CD4-positive, alpha-beta T cell (primary cell): ENCODE measurements around the gene PXDN. TPM values are rescaled to one million over a fixed set of nuclear protein-coding genes. Genes with fewer than 3 reads are reported as not detected.

Source experiments
- ATAC-seq: fragments of 200-7000 bp; cut with Tn5 transposase; one replicate; pipeline ENCODE4 v1.10.0; 2022; ENCODE audit warnings: mild to moderate bottlenecking; ENCODE audit not compliant: poor library complexity
- CTCF ChIA-PET: fragments of 350-600 bp; sonication (Branson Sonifier 250); formaldehyde crosslinking; loops from one replicate; lab custom pipeline; 2021; ENCODE audit warnings: antibody characterized with exemption, inconsistent platforms; lab: Charles Lee
- POLR2A ChIA-PET: fragments of 350-600 bp; sonication (Branson Sonifier 250); formaldehyde crosslinking; loops from one replicate; lab custom pipeline; 2021; ENCODE audit warnings: antibody characterized with exemption, inconsistent platforms; lab: Charles Lee
- DNase-seq, 14 experiments: peaks; one replicate each; pipeline ENCODE4 v3.0.0-alpha.2; 2013 to 2020; ENCODE audit warnings: mixed read lengths in 2 of 14
- H3K27ac ChIP-seq, 2 donors: one replicate each; pipeline versions ENCODE4 v1.5.1 to v1.7.0; 2013; ENCODE audit warnings: low read length in 2 of 2, low read depth in 1 of 2, mild to moderate bottlenecking in 1 of 2
- H3K27me3 ChIP-seq, 2 experiments: 1 replicate in 1 of 2; 2 replicates in 1 of 2; pipeline versions ENCODE4 v1.6.1 to v1.7.0; 2013; ENCODE audit warnings: low read length in 2 of 2, control low read depth in 1 of 2, mild to moderate bottlenecking in 1 of 2, moderate library complexity in 1 of 2; ENCODE audit not compliant: insufficient read depth in 2 of 2, control insufficient read depth in 1 of 2
- H3K36me3 ChIP-seq: one replicate; pipeline ENCODE4 v1.6.1; 2013; ENCODE audit warnings: low read length, control low read depth; ENCODE audit not compliant: insufficient read depth
- H3K4me1 ChIP-seq: one replicate; pipeline ENCODE4 v1.6.1; 2013; ENCODE audit warnings: low read length, control low read depth; ENCODE audit not compliant: insufficient read depth
- H3K4me3 ChIP-seq: one replicate; pipeline ENCODE4 v1.5.1; 2013; ENCODE audit warnings: mild to moderate bottlenecking, low read length, moderate library complexity
- H3K9me3 ChIP-seq, 2 experiments: 1 replicate in 1 of 2; 2 replicates in 1 of 2; pipeline versions ENCODE4 v1.6.1 to v1.7.0; 2013; ENCODE audit warnings: low read length in 2 of 2, mild to moderate bottlenecking in 2 of 2, control low read depth in 1 of 2, moderate library complexity in 1 of 2; ENCODE audit not compliant: control insufficient read depth in 1 of 2, insufficient read depth in 1 of 2
- H3K27ac Mint-ChIP-seq: one replicate; pipeline ENCODE4 v1.8.0; 2020; ENCODE audit warnings: mixed read lengths
- H3K27me3 Mint-ChIP-seq: one replicate; pipeline ENCODE4 v1.8.0; 2021; ENCODE audit warnings: mixed read lengths
- H3K36me3 Mint-ChIP-seq: one replicate; pipeline ENCODE4 v1.8.0; 2021; ENCODE audit warnings: low read depth, mixed read lengths
- H3K4me1 Mint-ChIP-seq: one replicate; pipeline ENCODE4 v1.8.0; 2021; ENCODE audit warnings: low read depth, mixed read lengths
- H3K4me3 Mint-ChIP-seq: one replicate; pipeline ENCODE4 v1.8.0; 2020; ENCODE audit warnings: mild to moderate bottlenecking, mixed read lengths
- H3K9me3 Mint-ChIP-seq: one replicate; pipeline ENCODE4 v1.8.0; 2020; ENCODE audit warnings: mixed read lengths
- intact Hi-C, 2 experiments: fragments of 100-400 bp; cut with DNase I in 1 of 2; cut with micrococcal nuclease in 1 of 2; formaldehyde crosslinking; loops; one replicate each; pipeline versions ENCODE4 v1.15.1 to v1.9.0; 2023 to 2025; cut with DNase I, micrococcal nuclease
- total RNA-seq, 174 experiments: library from RNA in 2 of 174; stranded (reverse) in 2 of 174; gene quantifications; one replicate each; pipeline ENCODE4 v1.2.3 and lab custom pipeline; 2021 to 2026
- TF ChIP-seq, protein P1 (sequence below): fragments of 200-600 bp; IDR thresholded peaks from one replicate; pipeline ENCODE4 v1.8.0; 2022; ENCODE audit warnings: antibody characterized with exemption, mild to moderate bottlenecking

PXDN gene
- total RNA-seq, 2 experiments from 2014 or later = 0.47 to 0.84 TPM

DNA sequence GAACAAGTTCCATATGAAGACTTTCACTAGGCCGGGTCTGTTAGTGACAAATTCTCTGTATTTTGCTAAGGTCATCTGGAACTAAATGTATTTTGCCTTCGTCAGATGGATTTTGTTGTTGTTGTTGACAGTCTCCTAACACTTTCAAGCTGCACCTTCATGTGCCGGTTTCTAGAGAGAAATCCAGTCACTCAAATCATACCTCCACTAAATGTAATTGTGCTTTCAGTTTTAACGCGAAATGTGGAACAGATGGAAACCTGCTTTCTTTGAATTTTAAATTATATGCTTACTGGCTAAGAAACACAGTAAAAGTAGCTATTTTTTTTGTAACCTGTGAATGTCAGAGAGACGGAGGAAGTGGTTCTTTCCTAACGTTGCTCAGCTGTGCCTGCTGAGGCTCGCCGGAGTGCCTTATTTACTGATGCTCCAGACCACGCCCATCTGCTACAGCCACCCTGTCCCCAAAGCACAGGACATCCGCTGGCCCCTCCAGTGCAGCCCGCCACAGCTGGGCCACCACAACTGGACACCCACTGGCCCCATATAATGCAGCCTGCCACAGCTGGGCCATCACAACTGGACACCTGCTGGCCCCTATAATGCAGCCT is 134.7 kb downstream of the PXDN start:
- H3K9me3 ChIP-seq = no peaks in the 10 kb centered on the region
- no peaks in the 10 kb centered on the region for H3K4me1 Mint-ChIP-seq
- no peak overlapping the region for H3K27ac Mint-ChIP-seq
- no peaks in the 10 kb centered on the region for H3K36me3 ChIP-seq
- POLR2A ChIA-PET = no interaction called here
- TF ChIP-seq, protein P1, sequence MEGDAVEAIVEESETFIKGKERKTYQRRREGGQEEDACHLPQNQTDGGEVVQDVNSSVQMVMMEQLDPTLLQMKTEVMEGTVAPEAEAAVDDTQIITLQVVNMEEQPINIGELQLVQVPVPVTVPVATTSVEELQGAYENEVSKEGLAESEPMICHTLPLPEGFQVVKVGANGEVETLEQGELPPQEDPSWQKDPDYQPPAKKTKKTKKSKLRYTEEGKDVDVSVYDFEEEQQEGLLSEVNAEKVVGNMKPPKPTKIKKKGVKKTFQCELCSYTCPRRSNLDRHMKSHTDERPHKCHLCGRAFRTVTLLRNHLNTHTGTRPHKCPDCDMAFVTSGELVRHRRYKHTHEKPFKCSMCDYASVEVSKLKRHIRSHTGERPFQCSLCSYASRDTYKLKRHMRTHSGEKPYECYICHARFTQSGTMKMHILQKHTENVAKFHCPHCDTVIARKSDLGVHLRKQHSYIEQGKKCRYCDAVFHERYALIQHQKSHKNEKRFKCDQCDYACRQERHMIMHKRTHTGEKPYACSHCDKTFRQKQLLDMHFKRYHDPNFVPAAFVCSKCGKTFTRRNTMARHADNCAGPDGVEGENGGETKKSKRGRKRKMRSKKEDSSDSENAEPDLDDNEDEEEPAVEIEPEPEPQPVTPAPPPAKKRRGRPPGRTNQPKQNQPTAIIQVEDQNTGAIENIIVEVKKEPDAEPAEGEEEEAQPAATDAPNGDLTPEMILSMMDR = no peak
- ATAC-seq = no peak
- no peak for DNase-seq
- H3K27ac ChIP-seq = no peak overlapping the region
- H3K27me3 ChIP-seq = no peaks in the 10 kb centered on the region
- H3K9me3 Mint-ChIP-seq = no peaks in the 10 kb centered on the region
- no peaks in the 10 kb centered on the region for H3K4me1 ChIP-seq
- no peak overlapping the region for H3K4me3 ChIP-seq
- H3K27me3 Mint-ChIP-seq = peaks cover 4% of the 10 kb centered on the region
- intact Hi-C loops = no loop called here
- CTCF ChIA-PET = no interaction called here
- no peak overlapping the region for H3K4me3 Mint-ChIP-seq
- no peaks in the 10 kb centered on the region for H3K36me3 Mint-ChIP-seq

DNA sequence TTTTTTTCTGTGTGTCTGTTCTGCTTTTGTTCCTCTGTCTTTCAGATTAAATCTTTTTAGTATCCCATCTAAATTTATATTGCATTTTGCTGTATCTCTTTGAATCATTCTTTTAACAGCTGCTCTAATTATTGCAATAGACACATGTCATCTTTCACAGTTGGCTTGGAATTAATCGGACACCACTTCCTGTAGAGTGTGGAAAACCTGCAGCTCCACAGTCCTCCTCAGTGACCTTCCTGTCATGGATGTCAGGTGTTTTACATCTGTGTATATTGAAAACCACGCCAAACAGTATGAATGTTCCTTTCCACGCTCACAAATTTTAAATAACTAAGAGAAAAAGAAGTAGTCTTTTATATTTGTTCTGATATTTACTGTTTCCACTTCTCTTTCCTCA is 135.3 kb downstream of the PXDN start:
- ChIA-PET POLR2A (no interaction called here), CTCF (no interaction called here)
- Mint-ChIP-seq H3K9me3 (no peaks in the 10 kb centered on the region), H3K4me3 (no peak overlapping the region), H3K27ac (no peak overlapping the region), H3K4me1 (no peaks in the 10 kb centered on the region), H3K36me3 (no peaks in the 10 kb centered on the region), H3K27me3 (peaks cover 4% of the 10 kb centered on the region)
- no peak overlapping the region for H3K27ac ChIP-seq
- TF ChIP-seq, protein P1 = no peak
- H3K4me3 ChIP-seq = no peak overlapping the region
- DNase-seq (no peak), ATAC-seq (no peak)
- no peaks in the 10 kb centered on the region for H3K27me3 ChIP-seq
- H3K9me3 ChIP-seq = no peaks in the 10 kb centered on the region
- intact Hi-C loops = no loop called here
- H3K36me3 ChIP-seq = no peaks in the 10 kb centered on the region
- no peaks in the 10 kb centered on the region for H3K4me1 ChIP-seq

DNA sequence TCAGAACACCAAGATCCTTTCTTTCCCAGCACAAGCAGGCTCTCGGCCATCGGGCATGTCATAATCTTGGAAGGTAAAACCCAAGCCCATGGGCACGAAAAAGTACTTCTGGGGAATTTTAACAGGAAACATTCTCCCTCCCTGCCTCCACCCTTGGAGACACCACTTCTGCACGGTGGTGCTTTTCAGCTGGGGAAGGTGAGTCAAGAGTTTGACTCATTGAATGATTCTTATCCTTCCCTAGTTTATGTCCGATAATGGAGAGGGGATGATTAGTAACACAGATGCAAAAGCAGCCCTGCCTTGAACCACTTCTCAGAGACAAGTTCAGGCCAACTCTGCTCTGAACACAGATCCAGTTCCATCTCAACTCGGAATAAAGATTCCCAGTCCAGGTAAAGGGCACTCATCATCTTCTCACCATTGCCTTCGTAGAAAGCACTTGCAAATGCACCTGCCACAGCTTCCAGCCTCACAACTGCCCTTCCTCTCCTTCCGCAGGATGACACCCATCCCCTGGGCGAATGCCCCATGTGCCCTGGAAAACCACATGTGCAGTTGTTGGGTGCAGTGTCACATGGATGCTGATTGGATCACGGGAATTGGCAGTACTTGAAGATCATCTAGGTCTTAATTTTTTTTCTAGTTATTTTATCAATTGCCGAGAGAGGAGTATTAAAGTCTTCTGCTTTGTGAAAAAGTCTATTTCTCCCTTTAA is 136.2 kb downstream of the PXDN start:
- H3K36me3 Mint-ChIP-seq = no peaks in the 10 kb centered on the region
- CTCF ChIA-PET = no interaction called here
- DNase-seq = no peak
- TF ChIP-seq, protein P1 = no peak
- Histone ChIP-seq H3K27me3 (no peaks in the 10 kb centered on the region), H3K4me1 (no peaks in the 10 kb centered on the region), H3K36me3 (no peaks in the 10 kb centered on the region), H3K9me3 (peaks cover 0 to 6% of the 10 kb centered on the region in 2 experiments), H3K27ac (no peak overlapping the region), H3K4me3 (no peak overlapping the region)
- intact Hi-C loops = no loop called here
- H3K9me3 Mint-ChIP-seq = no peaks in the 10 kb centered on the region
- no peak overlapping the region for H3K4me3 Mint-ChIP-seq
- H3K4me1 Mint-ChIP-seq = no peaks in the 10 kb centered on the region
- peaks cover 4% of the 10 kb centered on the region for H3K27me3 Mint-ChIP-seq
- no peak for ATAC-seq
- POLR2A ChIA-PET = no interaction called here
- H3K27ac Mint-ChIP-seq = no peak overlapping the region
